ENCODE data around the gene STK35.

- TF ChIP-seq CTCF (IDR thresholded peaks at IDR 0.05), result no peak
- no peak for TF ChIP-seq EZH2 (IDR thresholded peaks at IDR 0.05)
- no peak for TF ChIP-seq EZH2phosphoT487 (IDR thresholded peaks at IDR 0.05)
These were observed at the start of gene STK35 for GRCh38 chr20:2101057-2101864.
